H1 (cell line): ENCODE results near the gene WDR93. TPM values are rescaled to one million over a fixed set of nuclear protein-coding genes. Genes with fewer than 3 reads are reported as not detected.

ENCODE experiments used
- CTCF ChIA-PET: fragments of 300-600 bp; sonication (Branson Sonifier 250); formaldehyde crosslinking; loops from one replicate; lab custom pipeline; 2021; ENCODE audit not compliant: partially characterized antibody; lab: Charles Lee
- POLR2A ChIA-PET: fragments of 300-600 bp; sonication (Branson Sonifier 250); formaldehyde crosslinking; loops from one replicate; lab custom pipeline; 2021; ENCODE audit warnings: inconsistent platforms; ENCODE audit not compliant: partially characterized antibody; lab: Charles Lee
- DNase-seq, 2 experiments: peaks; one replicate each; pipeline versions ENCODE4 v3.0.0 to v3.0.0-alpha.2; 2010 to 2022; ENCODE audit warnings: low spot score in 2 of 2, low read depth in 1 of 2, mixed read lengths in 1 of 2
- FAIRE-seq: peaks from 2 replicates; lab custom pipeline; 2011; peaks lifted over from hg19 to GRCh38; lab: Jason Lieb, UNC
- H2AFZ ChIP-seq: 2 replicates; pipeline ENCODE4 v1.8.1; 2012; ENCODE audit warnings: low read length, inconsistent platforms
- H2AK5ac ChIP-seq: 2 replicates; pipeline ENCODE4 v1.6.1; 2013; ENCODE audit warnings: low read depth, low read length
- H2BK120ac ChIP-seq: replicated peaks from 2 replicates; pipeline ENCODE3; 2013; ENCODE audit warnings: low read depth, low read length, inconsistent platforms
- H2BK12ac ChIP-seq: 2 replicates; pipeline ENCODE4 v1.6.1; 2013; ENCODE audit warnings: low read depth, low read length
- H2BK15ac ChIP-seq: 2 replicates; pipeline ENCODE4 v1.6.1; 2013; ENCODE audit warnings: low read length
- H2BK20ac ChIP-seq: 2 replicates; pipeline ENCODE4 v1.6.1; 2013; ENCODE audit warnings: low read length
- H2BK5ac ChIP-seq: 2 replicates; pipeline ENCODE4 v1.6.1; 2013; ENCODE audit warnings: low read depth, low read length
- H3K14ac ChIP-seq: 2 replicates; pipeline ENCODE4 v1.6.1; 2013; ENCODE audit warnings: inconsistent platforms; ENCODE audit not compliant: insufficient read length
- H3K18ac ChIP-seq: 2 replicates; pipeline ENCODE4 v1.6.1; 2013; ENCODE audit warnings: low read length; ENCODE audit errors: extremely low read depth
- H3K23ac ChIP-seq: 2 replicates; pipeline ENCODE4 v1.6.1; 2013; ENCODE audit warnings: inconsistent platforms; ENCODE audit not compliant: insufficient read length
- H3K23me2 ChIP-seq: 2 replicates; pipeline ENCODE4 v1.6.1; 2013; ENCODE audit warnings: low read depth, low read length
- H3K27ac ChIP-seq: 2 replicates; pipeline ENCODE4 v1.6.1; 2011; ENCODE audit warnings: low read depth, low read length, inconsistent platforms
- H3K27me3 ChIP-seq, 4 experiments: replicated peaks in 1 of 4; 1 replicate in 1 of 4; 2 replicates in 3 of 4; pipeline versions ENCODE4 v1.6.1 to v1.8.1; 2011 to 2013; ENCODE audit warnings: low read length in 3 of 4, mild to moderate bottlenecking in 3 of 4, inconsistent platforms in 2 of 4, mixed read lengths in 2 of 4, moderate library complexity in 1 of 4; ENCODE audit not compliant: control insufficient read depth in 3 of 4, insufficient read depth in 3 of 4; ENCODE audit errors: extremely low read depth in 1 of 4
- H3K36me3 ChIP-seq, 4 experiments: 2 replicates each; pipeline versions ENCODE4 v1.6.1 to v1.8.1; 2011 to 2013; ENCODE audit warnings: mild to moderate bottlenecking in 4 of 4, low read length in 3 of 4, moderate library complexity in 2 of 4, control low read depth in 1 of 4, inconsistent platforms in 1 of 4; ENCODE audit not compliant: insufficient read depth in 4 of 4, control insufficient read depth in 2 of 4
- H3K4ac ChIP-seq: replicated peaks from 2 replicates; pipeline ENCODE3; 2013; ENCODE audit warnings: low read length, low read depth, mixed read lengths, inconsistent platforms; ENCODE audit not compliant: insufficient read length
- H3K4me1 ChIP-seq, 4 experiments: replicated peaks in 1 of 4; 1 replicate in 1 of 4; 2 replicates in 3 of 4; pipeline versions ENCODE4 v1.6.1 to v1.8.1; 2011 to 2013; ENCODE audit warnings: low read length in 3 of 4, inconsistent platforms in 2 of 4, mixed read lengths in 1 of 4; ENCODE audit not compliant: insufficient read depth in 4 of 4, control insufficient read depth in 3 of 4
- H3K4me2 ChIP-seq, 2 experiments: 2 replicates each; pipeline versions ENCODE4 v1.6.1 to v1.8.1; 2011 to 2013; ENCODE audit warnings: low read depth in 2 of 2, low read length in 2 of 2, control low read depth in 1 of 2, inconsistent platforms in 1 of 2, mild to moderate bottlenecking in 1 of 2; ENCODE audit not compliant: insufficient read depth in 1 of 2
- H3K4me3 ChIP-seq, 4 experiments: fragments of 200-600, 300-600 bp in 1 of 4; sonication (generic), shearing (Covaris generic), sonication (Bioruptor Twin) in 1 of 4; 2 replicates each; pipeline versions ENCODE4 v1.5.1 to v1.8.1; 2011 to 2016; ENCODE audit warnings: low read length in 4 of 4, low read depth in 3 of 4, control low read depth in 2 of 4, inconsistent platforms in 2 of 4, mild to moderate bottlenecking in 2 of 4, mixed read lengths in 1 of 4, moderate library complexity in 1 of 4; ENCODE audit not compliant: insufficient read depth in 2 of 4; ENCODE audit errors: extremely low read depth in 1 of 4
- H3K56ac ChIP-seq: replicated peaks from 2 replicates; pipeline ENCODE3; 2013; ENCODE audit warnings: low read depth, mild to moderate bottlenecking, mixed read lengths, low read length, inconsistent platforms; ENCODE audit not compliant: insufficient read length
- H3K79me1 ChIP-seq: 2 replicates; pipeline ENCODE4 v1.6.1; 2013; ENCODE audit warnings: low read depth, low read length, control low read depth
- H3K79me2 ChIP-seq, 2 experiments: 2 replicates each; pipeline versions ENCODE4 v1.6.1 to v1.8.1; 2012 to 2013; ENCODE audit warnings: low read length in 2 of 2, mild to moderate bottlenecking in 2 of 2, inconsistent platforms in 1 of 2; ENCODE audit not compliant: insufficient read depth in 2 of 2, control insufficient read depth in 1 of 2
- H3K9ac ChIP-seq, 4 experiments: replicated peaks in 1 of 4; 1 replicate in 1 of 4; 2 replicates in 3 of 4; pipeline versions ENCODE4 v1.6.1 to v1.8.1; 2011 to 2013; ENCODE audit warnings: low read depth in 3 of 4, low read length in 3 of 4, control low read depth in 2 of 4, mild to moderate bottlenecking in 2 of 4, moderate library complexity in 2 of 4, inconsistent platforms in 1 of 4; ENCODE audit errors: extremely low read depth in 1 of 4
- H3K9me3 ChIP-seq, 2 experiments: 2 replicates each; pipeline versions ENCODE4 v1.6.1 to v1.8.1; 2012 to 2013; ENCODE audit warnings: mild to moderate bottlenecking in 2 of 2, moderate library complexity in 2 of 2, control low read depth in 1 of 2, inconsistent platforms in 1 of 2, low read depth in 1 of 2, low read length in 1 of 2, mixed read lengths in 1 of 2; ENCODE audit not compliant: insufficient read depth in 2 of 2
- H4K20me1 ChIP-seq, 2 experiments: replicated peaks in 1 of 2; 2 replicates each; pipeline versions ENCODE3 to v1.8.1; 2011 to 2013; ENCODE audit warnings: inconsistent platforms in 2 of 2, low read length in 2 of 2, mild to moderate bottlenecking in 1 of 2; ENCODE audit not compliant: insufficient read depth in 2 of 2, control insufficient read depth in 1 of 2
- H4K5ac ChIP-seq: 2 replicates; pipeline ENCODE4 v1.6.1; 2013; ENCODE audit warnings: low read length, low read depth, mixed read lengths, inconsistent platforms; ENCODE audit not compliant: insufficient read length
- H4K8ac ChIP-seq: 2 replicates; pipeline ENCODE4 v1.8.0; 2013; ENCODE audit warnings: mild to moderate bottlenecking, moderate library complexity, low read length, inconsistent platforms; ENCODE audit not compliant: insufficient read depth; ENCODE audit errors: extremely low read depth
- H4K91ac ChIP-seq: replicated peaks from 2 replicates; pipeline ENCODE3; 2013; ENCODE audit warnings: low read length, mixed read lengths, inconsistent platforms; ENCODE audit not compliant: insufficient read length
- BCL11A ChIP-seq, 2 experiments: IDR thresholded peaks; one replicate each; pipeline ENCODE4 v1.6.1; 2011; ENCODE audit warnings: low read depth in 2 of 2, low read length in 2 of 2, mild to moderate bottlenecking in 2 of 2
- CBX5 ChIP-seq: fragments of 300-800, 300-1000 bp; sonication (generic); IDR thresholded peaks from 2 replicates; pipeline ENCODE4 v1.7.1; 2016; ENCODE audit warnings: antibody characterized with exemption, low read length, low read depth
- CBX8 ChIP-seq: fragments of 300-800, 300-1000 bp; sonication (generic); IDR thresholded peaks from 2 replicates; pipeline ENCODE4 v1.7.1; 2016; ENCODE audit warnings: low read depth, low read length, borderline replicate concordance
- CEBPB ChIP-seq: IDR thresholded peaks from 2 replicates; pipeline ENCODE4 v1.6.1; 2012; ENCODE audit warnings: low read depth, low read length
- CHD2 ChIP-seq: IDR thresholded peaks from 2 replicates; pipeline ENCODE4 v1.6.1; 2012; ENCODE audit warnings: low read length, improper control_type of control experiment
- GABPA ChIP-seq: IDR thresholded peaks from 2 replicates; pipeline ENCODE4 v1.6.1; 2011; ENCODE audit warnings: mild to moderate bottlenecking, low read length, moderate library complexity, borderline replicate concordance; ENCODE audit not compliant: insufficient read depth
- JUND ChIP-seq: IDR thresholded peaks from 2 replicates; pipeline ENCODE4 v1.6.1; 2011; ENCODE audit warnings: mild to moderate bottlenecking, improper control_type of control experiment, low read length
- MAX ChIP-seq: IDR thresholded peaks from 2 replicates; pipeline ENCODE4 v1.6.1; 2012; ENCODE audit warnings: inconsistent platforms
- NRF1 ChIP-seq: IDR thresholded peaks from 2 replicates; pipeline ENCODE4 v1.6.1; 2011; ENCODE audit warnings: mild to moderate bottlenecking, low read depth, low read length, improper control_type of control experiment
- PHF8 ChIP-seq: fragments of 200-600 bp; sonication (generic); conservative IDR thresholded peaks from 2 replicates; pipeline ENCODE4 v1.7.1; 2012; ENCODE audit warnings: low read depth, mild to moderate bottlenecking, inconsistent platforms, low read length, moderate library complexity
- POLR2A ChIP-seq, 2 experiments: IDR thresholded peaks; 1 replicate in 1 of 2; 2 replicates in 1 of 2; pipeline ENCODE4 v1.6.1; 2011; ENCODE audit warnings: low read depth in 2 of 2, low read length in 2 of 2, mild to moderate bottlenecking in 2 of 2; ENCODE audit errors: control extremely low read depth in 1 of 2
- RAD21 ChIP-seq, 2 experiments: IDR thresholded peaks in 1 of 2; conservative IDR thresholded peaks in 1 of 2; 2 replicates each; pipeline ENCODE4 v1.6.1; 2011; ENCODE audit warnings: low read depth in 2 of 2, low read length in 2 of 2, improper control_type of control experiment in 1 of 2, inconsistent platforms in 1 of 2, mild to moderate bottlenecking in 1 of 2, moderate library complexity in 1 of 2
- SIN3A ChIP-seq, 2 experiments: IDR thresholded peaks in 1 of 2; conservative IDR thresholded peaks in 1 of 2; 2 replicates each; pipeline ENCODE4 v1.6.1; 2011 to 2012; ENCODE audit warnings: low read length in 2 of 2, improper control_type of control experiment in 1 of 2, low read depth in 1 of 2, mild to moderate bottlenecking in 1 of 2
- WGBS, 2 experiments: shearing (Covaris generic) in 1 of 2; methylation state at CpG; one replicate each; pipeline versions ENCODE4 v1.1.6 to v1.1.7; 2013 to 2015; ENCODE audit warnings: low lambda C conversion rate in 2 of 2, mixed read lengths in 2 of 2, inconsistent platforms in 1 of 2, low coverage in 1 of 2, missing lambda C conversion rate in 1 of 2; ENCODE audit not compliant: insufficient replicate concordance in 2 of 2, insufficient coverage in 1 of 2, insufficient read length in 1 of 2; ENCODE audit errors: extremely low coverage in 1 of 2, missing lambda C conversion rate in 1 of 2; 5-methylcytosine and 5-hydroxymethylcytosine counted together
- polyA plus RNA-seq, 7 experiments: library from polyadenylated mRNA; depleted of rRNA in 3 of 7; stranded (reverse) in 5 of 7; unstranded in 2 of 7; fragments of >200 nt in 5 of 7; fragments of 200-250 nt in 2 of 7; gene quantifications; 1 replicate in 5 of 7; 2 replicates in 1 of 7; 4 replicates in 1 of 7; pipeline versions ENCODE4 v1.2.1 to v1.2.3, GENCODE V29; 2011 to 2013; ENCODE audit warnings: missing spikeins in 2 of 7, mixed read lengths in 2 of 7
- total RNA-seq: library from RNA; stranded (reverse); fragmentation: NEBNext Ultra II Directional; extraction: Animal tissue kit (Norgen Biotek cat#: 25700); gene quantifications from 2 replicates; pipeline ENCODE4 v1.2.1, GENCODE V29; 2021

Gene WDR93
- total and polyA plus RNA-seq, 2 of the 8 experiments (the other 6 are each of a cell fraction or from before 2014, with no cell fraction given): 0.03 TPM; not detected in 1

GRCh38 chr15:89657686-89658200, 32.9 kb upstream of the WDR93 start:
- H3K4ac ChIP-seq: no peak overlapping the region
- no peak overlapping the region for H2BK20ac ChIP-seq
- DNase-seq: no peak
- H3K27me3 ChIP-seq: no peaks in the 10 kb centered on the region; a peak in 1 of 7 replicates
- no peak overlapping the region for H3K14ac ChIP-seq
- no peaks in the 10 kb centered on the region for H3K9me3 ChIP-seq
- peaks cover 0 to 8% of the 10 kb centered on the region in 2 experiments; a peak in 2 of 4 replicates for H3K79me2 ChIP-seq
- no peak overlapping the region for H3K4me3 ChIP-seq
- H3K9ac ChIP-seq: no peak overlapping the region
- H3K36me3 ChIP-seq: no peaks in the 10 kb centered on the region
- POLR2A ChIA-PET: no interaction called here
- H3K56ac ChIP-seq: no peak overlapping the region
- H3K23ac ChIP-seq: no peak overlapping the region
- no peak overlapping the region for H3K4me2 ChIP-seq
- H3K23me2 ChIP-seq: peaks cover 5% of the 10 kb centered on the region; the same call in 1 of the 2 replicates
- H2AFZ ChIP-seq: no peak overlapping the region
- H2BK5ac ChIP-seq: no peak overlapping the region
- H2BK12ac ChIP-seq: no peak overlapping the region
- no peak overlapping the region for H3K27ac ChIP-seq
- no peak overlapping the region for H2BK15ac ChIP-seq
- peaks cover 0 to 2% (median under 1%) of the 10 kb centered on the region in 4 experiments; a peak in 2 of 7 replicates for H3K4me1 ChIP-seq
- 85% methylated on average over 5 of the region's 5 CpGs; no CpG with 5 or more reads in 1 of the 2 experiments for WGBS, 2 experiments
- H3K18ac ChIP-seq: no peak overlapping the region
- peaks cover 0 to 3% of the 10 kb centered on the region in 2 experiments for H4K20me1 ChIP-seq
- H4K91ac ChIP-seq: no peak overlapping the region
- H4K5ac ChIP-seq: no peak overlapping the region
- no peak for FAIRE-seq
- no peak overlapping the region for H4K8ac ChIP-seq
- H2AK5ac ChIP-seq: no peak overlapping the region
- H3K79me1 ChIP-seq: peaks cover 5% of the 10 kb centered on the region; the same call in 1 of the 2 replicates
- H2BK120ac ChIP-seq: no peak overlapping the region
- CTCF ChIA-PET: interaction anchor here (1.1 to 4.4 kb wide), 5 partner anchors 10 to 103 kb away, joined by 3 to 34 read pairs (median 4); no protein-coding TSS in a partner anchor
- TF ChIP-seq MAX (no peak), CHD2 (no peak), POLR2A (IDR thresholded peaks at IDR 0.05; ENCODE audit: control extremely low read depth in 1 of 2, low read depth in 2 of 2, low read length in 2 of 2) (no peak), PHF8 (no peak), JUND (no peak), NRF1 (no peak), CEBPB (no peak), SIN3A (conservative IDR thresholded peaks at IDR 0.05 in 1 of 2, IDR thresholded peaks at IDR 0.05 in 1 of 2; ENCODE audit: low read depth in 1 of 2, low read length in 2 of 2) (no peak), GABPA (no peak), BCL11A (IDR thresholded peaks at IDR 0.05; ENCODE audit: low read depth in 2 of 2, low read length in 2 of 2) (no peak), CBX8 (no peak), RAD21 (IDR thresholded peaks at IDR 0.05 in 1 of 2, conservative IDR thresholded peaks at IDR 0.05 in 1 of 2; ENCODE audit: low read depth in 2 of 2, low read length in 2 of 2) (no peak), CBX5 (no peak)
